Astrocyte (in vitro differentiated cells and primary cell): Measurements from ENCODE around the gene MAP2K3. TPM values are rescaled to one million over a fixed set of nuclear protein-coding genes. Genes with fewer than 3 reads are reported as not detected.
"Not testable (repeated sequence)": the region's sequence is repeated elsewhere in the genome, so short reads cannot be mapped to it uniquely, and the experiment has no call there.

Experiments used
- DNase-seq: peaks from one replicate; pipeline ENCODE4 v3.0.0-alpha.2; 2010; ENCODE audit warnings: low read depth
- FAIRE-seq: peaks from 2 replicates; lab custom pipeline; 2011; peaks lifted over from hg19 to GRCh38; lab: Jason Lieb, UNC
- H2AFZ ChIP-seq: 2 replicates; pipeline ENCODE4 v1.6.0; 2012; ENCODE audit warnings: low read depth, low read length, inconsistent platforms
- H3K27ac ChIP-seq: 2 replicates; pipeline ENCODE4 v1.5.1; 2011; ENCODE audit warnings: low read depth, low read length, inconsistent platforms
- H3K27me3 ChIP-seq: 2 replicates; pipeline ENCODE4 v1.6.0; 2011; ENCODE audit warnings: low read length, inconsistent platforms; ENCODE audit not compliant: insufficient read depth
- H3K36me3 ChIP-seq: 2 replicates; pipeline ENCODE4 v1.5.1; 2011; ENCODE audit warnings: low read length, inconsistent platforms; ENCODE audit not compliant: insufficient read depth
- H3K4me1 ChIP-seq: 2 replicates; pipeline ENCODE4 v1.5.1; 2011; ENCODE audit warnings: low read length, inconsistent platforms; ENCODE audit not compliant: insufficient read depth
- H3K4me2 ChIP-seq: 2 replicates; pipeline ENCODE4 v1.6.0; 2012; ENCODE audit warnings: low read length, inconsistent platforms
- H3K4me3 ChIP-seq: 2 replicates; pipeline ENCODE4 v1.5.1; 2011; ENCODE audit warnings: low read depth, mild to moderate bottlenecking, low read length, inconsistent platforms; ENCODE audit not compliant: insufficient read depth
- H3K79me2 ChIP-seq: 2 replicates; pipeline ENCODE4 v1.6.0; 2012; ENCODE audit warnings: mild to moderate bottlenecking, low read length, inconsistent platforms; ENCODE audit not compliant: insufficient read depth
- H3K9ac ChIP-seq: 2 replicates; pipeline ENCODE4 v1.6.0; 2012; ENCODE audit warnings: mild to moderate bottlenecking, low read length, inconsistent platforms
- H3K9me3 ChIP-seq: 2 replicates; pipeline ENCODE4 v1.5.1; 2012; ENCODE audit warnings: low read depth, mild to moderate bottlenecking, low read length, inconsistent platforms; ENCODE audit not compliant: insufficient read depth
- H4K20me1 ChIP-seq: 2 replicates; pipeline ENCODE4 v1.6.0; 2012; ENCODE audit warnings: low read length, inconsistent platforms; ENCODE audit not compliant: insufficient read depth
- H3K27ac Mint-ChIP-seq: one replicate; pipeline ENCODE4 v1.8.0; 2021; ENCODE audit warnings: mild to moderate bottlenecking, mixed read lengths; ENCODE audit not compliant: unreplicated experiment
- H3K27me3 Mint-ChIP-seq: one replicate; pipeline ENCODE4 v1.8.0; 2021; ENCODE audit warnings: low read depth, mixed read lengths; ENCODE audit not compliant: unreplicated experiment
- H3K36me3 Mint-ChIP-seq: one replicate; pipeline ENCODE4 v1.8.0; 2021; ENCODE audit warnings: low read depth, mixed read lengths; ENCODE audit not compliant: unreplicated experiment
- H3K4me1 Mint-ChIP-seq: one replicate; pipeline ENCODE4 v1.8.0; 2021; ENCODE audit warnings: low read depth, mixed read lengths; ENCODE audit not compliant: unreplicated experiment
- H3K4me3 Mint-ChIP-seq: one replicate; pipeline ENCODE4 v1.8.0; 2021; ENCODE audit warnings: mild to moderate bottlenecking, moderate library complexity, mixed read lengths; ENCODE audit not compliant: unreplicated experiment
- H3K9me3 Mint-ChIP-seq: one replicate; pipeline ENCODE4 v1.8.0; 2021; ENCODE audit warnings: mild to moderate bottlenecking, mixed read lengths; ENCODE audit not compliant: unreplicated experiment
- CTCF ChIP-seq: IDR thresholded peaks from 2 replicates; pipeline ENCODE4 v1.5.1; 2011; ENCODE audit warnings: low read depth, mild to moderate bottlenecking, inconsistent platforms, low read length, moderate library complexity; ENCODE audit not compliant: insufficient read depth
- EZH2 ChIP-seq: IDR thresholded peaks from 2 replicates; pipeline ENCODE4 v1.6.1; 2012; ENCODE audit warnings: mild to moderate bottlenecking, low read length, inconsistent platforms; ENCODE audit not compliant: insufficient read depth
- total RNA-seq: library from RNA; stranded (reverse); gene quantifications from 2 replicates; pipeline ENCODE4 v1.2.1, GENCODE V29; 2021

The MAP2K3 gene
- total RNA-seq, 1 donor from 2014 or later: 44.3 TPM

DNA sequence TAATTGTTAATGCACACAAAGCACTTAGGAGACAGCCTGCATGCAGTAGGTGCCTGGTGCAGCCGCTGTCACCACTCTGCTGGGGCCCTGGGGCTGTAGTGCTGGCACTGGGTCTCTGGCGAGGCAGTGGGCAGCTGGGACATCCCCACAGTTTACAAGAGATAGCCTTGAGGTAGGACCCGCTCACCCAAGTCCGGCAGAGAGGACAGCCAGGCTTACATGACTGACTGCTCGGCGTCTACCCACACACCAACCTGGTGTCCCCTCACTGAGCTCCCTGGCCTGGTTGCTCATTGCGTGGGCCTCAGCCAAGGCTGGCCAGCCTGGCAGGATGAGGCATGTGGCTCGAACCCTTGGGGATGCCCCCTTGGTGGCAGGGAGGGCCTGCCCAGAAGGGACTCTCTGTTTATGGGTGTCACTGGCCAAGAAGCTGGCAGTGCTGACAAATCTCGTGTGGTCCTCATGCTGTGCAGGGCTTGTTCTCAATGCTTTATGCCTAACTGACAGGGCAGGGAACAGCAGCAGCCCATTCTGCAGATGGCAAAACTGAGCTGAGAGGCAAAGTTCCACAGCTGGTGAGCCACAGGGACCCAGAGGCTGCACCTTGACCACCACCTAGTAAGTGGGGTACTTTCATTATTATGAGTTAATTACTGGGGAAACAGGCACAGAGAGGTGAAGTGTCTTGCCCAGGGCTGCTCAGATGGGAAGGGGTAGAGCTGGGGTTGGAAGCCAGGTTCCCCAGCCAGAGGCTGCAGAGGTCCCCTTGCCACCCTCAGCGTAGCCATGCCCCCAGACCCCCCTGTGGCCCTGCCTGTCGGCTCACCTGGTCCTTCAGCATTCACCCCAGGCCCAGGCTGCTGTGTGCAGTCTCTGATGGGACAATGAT is 58.8 kb downstream of the MAP2K3 start:
- H3K9me3 ChIP-seq, H3K4me1 ChIP-seq, H3K36me3 Mint-ChIP-seq, H3K79me2 ChIP-seq, H3K4me3 ChIP-seq, H3K4me1 Mint-ChIP-seq, H3K9me3 Mint-ChIP-seq, H3K27ac ChIP-seq, FAIRE-seq, H3K4me2 ChIP-seq, H3K4me3 Mint-ChIP-seq, H3K36me3 ChIP-seq, H2AFZ ChIP-seq, H3K9ac ChIP-seq, H3K27me3 ChIP-seq, H4K20me1 ChIP-seq, H3K27ac Mint-ChIP-seq, DNase-seq: not testable (repeated sequence)
- peaks cover 11% of the 10 kb centered on the region for H3K27me3 Mint-ChIP-seq

DNA sequence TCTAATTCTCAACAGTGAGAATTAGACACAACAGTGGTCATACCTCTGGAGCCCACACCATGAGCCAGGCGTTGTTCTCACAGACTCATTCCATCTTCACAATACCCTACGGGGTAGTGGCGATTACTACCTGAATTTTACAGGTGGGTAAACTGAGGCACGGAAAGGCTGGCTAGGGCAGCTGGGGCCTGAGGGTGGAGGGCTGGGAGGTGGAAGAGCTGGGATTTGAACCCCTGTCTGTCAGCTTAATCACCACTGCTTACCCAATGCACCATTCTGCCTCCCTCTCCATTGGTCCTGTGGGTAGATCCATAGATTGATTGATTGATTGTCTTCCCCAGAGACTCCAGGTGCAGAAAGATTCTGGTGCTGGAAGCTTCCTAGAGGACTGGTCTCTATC is 60.3 kb downstream of the MAP2K3 start:
- H3K9me3 ChIP-seq, H2AFZ ChIP-seq, H3K9ac ChIP-seq, FAIRE-seq, H4K20me1 ChIP-seq, H3K36me3 ChIP-seq, H3K4me3 Mint-ChIP-seq, H3K27me3 ChIP-seq, H3K79me2 ChIP-seq, H3K36me3 Mint-ChIP-seq, H3K4me2 ChIP-seq, H3K27ac Mint-ChIP-seq, DNase-seq, H3K4me1 Mint-ChIP-seq, H3K4me3 ChIP-seq, H3K27ac ChIP-seq, H3K9me3 Mint-ChIP-seq, H3K4me1 ChIP-seq: not testable (repeated sequence)
- peaks cover 11% of the 10 kb centered on the region for H3K27me3 Mint-ChIP-seq

DNA sequence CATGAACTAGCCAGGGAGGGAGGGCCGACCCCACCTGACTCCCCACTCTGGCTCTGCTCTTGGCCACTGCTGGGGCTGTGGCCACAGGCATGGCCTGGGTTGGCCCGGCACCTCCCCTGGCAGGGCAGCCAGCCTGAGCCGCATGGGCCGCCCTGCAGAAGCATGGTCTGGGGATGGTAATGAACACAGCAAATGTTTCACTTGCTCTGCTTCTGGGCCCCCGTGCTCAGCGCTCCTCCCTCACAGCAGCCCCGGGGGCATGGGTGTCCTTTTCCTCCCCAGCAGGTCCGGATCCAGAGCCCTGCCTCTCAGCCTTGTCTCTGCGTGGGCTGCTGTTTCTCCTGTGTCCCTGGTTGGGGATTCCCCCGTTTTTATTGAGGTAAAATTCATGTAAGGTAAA is 60.7 kb downstream of the MAP2K3 start:
- FAIRE-seq (no peak), DNase-seq (no peak)
- Mint-ChIP-seq H3K27me3 (peaks cover 11% of the 10 kb centered on the region), H3K27ac (no peak overlapping the region), H3K4me3 (no peak overlapping the region), H3K36me3 (no peaks in the 10 kb centered on the region), H3K4me1 (peaks cover 3% of the 10 kb centered on the region), H3K9me3 (no peaks in the 10 kb centered on the region)
- TF ChIP-seq CTCF (no peak), EZH2 (no peak)
- Histone ChIP-seq H3K4me2 (no peak overlapping the region), H3K27ac (no peak overlapping the region), H3K4me3 (no peak overlapping the region), H3K27me3 (no peaks in the 10 kb centered on the region), H3K9ac (no peak overlapping the region), H3K36me3 (no peaks in the 10 kb centered on the region), H2AFZ (no peak overlapping the region), H3K79me2 (no peaks in the 10 kb centered on the region), H4K20me1 (no peaks in the 10 kb centered on the region), H3K4me1 (no peaks in the 10 kb centered on the region), H3K9me3 (no peaks in the 10 kb centered on the region)

DNA sequence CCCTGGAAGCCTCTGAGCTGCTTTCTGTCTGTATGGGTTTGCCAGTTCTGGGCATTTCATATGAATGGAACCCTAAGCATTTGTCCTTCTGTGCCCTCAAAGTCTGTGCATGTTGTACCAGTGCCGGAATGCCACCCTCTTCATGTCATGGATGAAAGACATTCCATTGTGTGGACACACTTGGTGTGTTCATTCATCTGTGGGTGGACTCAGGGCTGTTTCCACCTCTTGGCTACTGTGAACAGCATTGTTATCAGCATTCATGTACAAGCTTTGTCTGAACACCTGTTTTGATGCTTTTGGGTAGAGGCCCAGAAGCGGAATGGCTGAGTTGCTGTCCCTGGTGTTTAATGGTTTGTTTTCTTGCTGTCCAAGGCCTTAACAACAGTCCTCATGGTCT is 61.6 kb downstream of the MAP2K3 start:
- H3K4me1 Mint-ChIP-seq, H3K4me2 ChIP-seq, FAIRE-seq, H3K36me3 Mint-ChIP-seq, H3K79me2 ChIP-seq, H4K20me1 ChIP-seq, H3K27ac Mint-ChIP-seq, H2AFZ ChIP-seq, H3K27ac ChIP-seq, H3K4me1 ChIP-seq, H3K36me3 ChIP-seq, H3K9me3 Mint-ChIP-seq, DNase-seq, H3K4me3 Mint-ChIP-seq, H3K9ac ChIP-seq, H3K4me3 ChIP-seq, H3K9me3 ChIP-seq, H3K27me3 ChIP-seq: not testable (repeated sequence)
- peaks cover 11% of the 10 kb centered on the region for H3K27me3 Mint-ChIP-seq

DNA sequence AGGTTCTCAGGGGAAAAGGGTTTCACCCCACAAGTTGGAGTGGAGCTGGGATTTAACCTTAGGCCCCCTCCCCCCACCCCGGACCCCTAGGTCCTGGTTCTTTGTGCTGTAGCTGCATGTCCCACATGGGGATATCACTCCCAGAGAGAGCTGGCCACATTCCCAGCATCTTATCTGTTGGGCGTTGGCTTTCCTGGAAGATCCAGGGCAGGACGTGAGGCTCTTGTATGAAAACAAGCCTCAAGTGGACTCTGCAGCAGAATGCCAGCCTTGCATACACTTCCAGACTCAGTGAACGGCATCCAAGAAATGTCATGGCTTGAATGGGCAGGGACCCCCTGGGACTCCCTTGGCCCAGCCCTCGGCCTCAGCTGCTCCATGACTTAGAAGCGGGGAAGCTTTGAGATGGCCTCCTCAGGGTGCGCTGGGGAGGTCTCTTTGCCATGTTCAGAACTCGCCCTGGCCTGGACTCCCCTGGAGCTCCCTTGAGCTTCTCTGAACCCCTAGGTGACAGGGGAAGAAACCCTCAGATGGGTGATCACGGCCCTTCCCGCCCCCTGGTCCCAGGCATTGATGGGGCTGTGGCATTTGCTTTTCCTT is 62.2 kb downstream of the MAP2K3 start:
- not testable (repeated sequence) for H3K4me3 Mint-ChIP-seq, H3K4me1 Mint-ChIP-seq, H3K9ac ChIP-seq, H3K9me3 ChIP-seq, H3K9me3 Mint-ChIP-seq, H3K27ac Mint-ChIP-seq, H4K20me1 ChIP-seq, H3K4me2 ChIP-seq, H3K79me2 ChIP-seq, H2AFZ ChIP-seq, H3K4me1 ChIP-seq, H3K36me3 Mint-ChIP-seq, H3K36me3 ChIP-seq, FAIRE-seq, H3K27me3 ChIP-seq, H3K27ac ChIP-seq, DNase-seq, H3K4me3 ChIP-seq
- peaks cover 14% of the 10 kb centered on the region for H3K27me3 Mint-ChIP-seq
